ENCODE measurements around the gene LRP1B. TPM values are rescaled to one million over a fixed set of nuclear protein-coding genes. Genes with fewer than 3 reads are reported as not detected.

LRP1B gene
- total and polyA plus RNA-seq, 2 of the 8 experiments (the other 6 are each of a cell fraction or from before 2014, with no cell fraction given): 0.03 TPM; not detected in 1

GRCh38 chr2:140584471-140584870 is 1546.3 kb downstream of the LRP1B start:
- Histone ChIP-seq H3K79me2 (ENCODE audit: control insufficient read depth in 1 of 2, insufficient read depth in 2 of 2, low read length in 2 of 2) (no peaks in the 10 kb centered on the region), H4K91ac (replicated peaks; ENCODE audit: insufficient read length, low read length) (no peak overlapping the region), H3K4me3 (ENCODE audit: extremely low read depth in 1 of 4, insufficient read depth in 2 of 4, low read depth in 3 of 4, low read length in 4 of 4) (no peak overlapping the region), H2BK12ac (ENCODE audit: low read depth, low read length) (no peak overlapping the region), H2AK5ac (ENCODE audit: low read depth, low read length) (no peak overlapping the region), H2BK20ac (ENCODE audit: low read length) (no peak overlapping the region), H4K5ac (ENCODE audit: insufficient read length, low read depth, low read length) (no peak overlapping the region), H3K23ac (ENCODE audit: insufficient read length) (no peak overlapping the region), H4K8ac (ENCODE audit: extremely low read depth, insufficient read depth, low read length) (no peak overlapping the region), H2AFZ (ENCODE audit: low read length) (no peak overlapping the region), H3K4me2 (ENCODE audit: insufficient read depth in 1 of 2, low read depth in 2 of 2, low read length in 2 of 2) (no peak overlapping the region), H3K56ac (replicated peaks; ENCODE audit: insufficient read length, low read depth, low read length) (no peak overlapping the region), H3K27ac (ENCODE audit: low read depth, low read length) (no peak overlapping the region), H2BK15ac (ENCODE audit: low read length) (no peak overlapping the region), H3K18ac (ENCODE audit: extremely low read depth, low read length) (no peak overlapping the region), H3K4ac (replicated peaks; ENCODE audit: insufficient read length, low read depth, low read length) (no peak overlapping the region), H3K23me2 (ENCODE audit: low read depth, low read length) (no peaks in the 10 kb centered on the region), H2BK120ac (replicated peaks; ENCODE audit: low read depth, low read length) (no peak overlapping the region), H3K36me3 (ENCODE audit: control insufficient read depth in 2 of 4, insufficient read depth in 4 of 4, low read length in 3 of 4) (no peaks in the 10 kb centered on the region), H3K4me1 (replicated peaks in 1 of 4; ENCODE audit: control insufficient read depth in 3 of 4, insufficient read depth in 4 of 4, low read length in 3 of 4) (no peaks in the 10 kb centered on the region), H3K9me3 (ENCODE audit: insufficient read depth in 2 of 2, low read depth in 1 of 2, low read length in 1 of 2) (no peaks in the 10 kb centered on the region), H4K20me1 (replicated peaks in 1 of 2; ENCODE audit: control insufficient read depth in 1 of 2, insufficient read depth in 2 of 2, low read length in 2 of 2) (no peaks in the 10 kb centered on the region), H3K27me3 (replicated peaks in 1 of 4; ENCODE audit: control insufficient read depth in 3 of 4, extremely low read depth in 1 of 4, insufficient read depth in 3 of 4, low read length in 3 of 4) (no peaks in the 10 kb centered on the region), H3K9ac (replicated peaks in 1 of 4; ENCODE audit: extremely low read depth in 1 of 4, low read depth in 3 of 4, low read length in 3 of 4) (no peak overlapping the region), H2BK5ac (ENCODE audit: low read depth, low read length) (no peak overlapping the region), H3K79me1 (ENCODE audit: low read depth, low read length) (no peaks in the 10 kb centered on the region), H3K14ac (ENCODE audit: insufficient read length) (no peak overlapping the region)
- FAIRE-seq (no peak), DNase-seq (ENCODE audit: low read depth in 1 of 2, low spot score in 2 of 2) (no peak)
- POLR2A ChIA-PET (ENCODE audit: partially characterized antibody): no interaction called here
- CTCF ChIA-PET (ENCODE audit: partially characterized antibody): interaction anchor here (0.7 to 1.0 kb wide), 2 partner anchors 279 to 547 kb away, joined by 3 read pairs; no protein-coding TSS in a partner anchor
- TF ChIP-seq PHF8 (conservative IDR thresholded peaks at IDR 0.05; ENCODE audit: low read depth, low read length): no peak
- no peak for TF ChIP-seq HDAC2 (IDR thresholded peaks at IDR 0.05; ENCODE audit: borderline replicate concordance in 1 of 2, low read depth in 2 of 2, low read length in 2 of 2)

Data from H1 (cell line).